ENCODE results near the gene SBF2. TPM values are rescaled to one million over a fixed set of nuclear protein-coding genes. Genes with fewer than 3 reads are reported as not detected.

The SBF2 gene
- total and polyA plus RNA-seq, 2 donors (not counting 3 experiments of a cell fraction or from before 2014, with no cell fraction given): 15.4 to 42.4 TPM

DNA sequence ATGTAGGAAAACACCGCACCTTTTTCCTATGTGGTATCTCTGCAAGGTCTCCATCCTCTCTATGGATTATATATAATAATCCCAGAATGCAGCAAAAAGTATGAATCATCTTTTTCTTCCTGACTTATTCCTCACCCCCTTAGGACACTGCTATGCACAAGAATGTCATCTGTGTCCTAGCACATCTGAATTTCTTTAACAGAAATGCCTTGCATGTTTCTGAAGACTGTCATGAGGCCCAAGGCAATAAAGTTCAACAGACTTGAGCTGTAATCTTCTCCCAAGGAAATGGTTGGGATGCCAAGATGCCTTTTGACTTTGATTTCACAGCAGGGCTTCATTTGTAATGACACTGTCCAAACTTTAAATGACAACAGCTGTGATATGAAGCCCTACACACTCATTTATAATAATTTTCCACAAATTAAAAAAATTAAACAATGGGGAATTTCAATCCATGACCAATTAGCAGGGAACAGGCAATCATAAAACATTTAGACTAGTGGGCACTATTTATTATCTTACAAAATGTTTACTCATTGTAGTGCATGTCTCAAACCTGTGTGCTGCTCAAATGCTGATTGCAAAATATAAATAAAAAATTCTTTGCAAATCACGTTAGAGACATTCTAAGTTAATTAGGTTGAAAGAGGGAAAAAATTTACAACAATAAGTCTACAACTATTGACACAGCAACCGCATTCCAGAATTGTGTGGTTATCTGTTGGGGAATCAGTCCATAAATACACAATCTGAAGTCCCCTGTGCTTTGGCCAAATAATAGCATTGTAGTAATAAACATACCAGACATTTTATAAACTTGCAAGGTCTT, 387.8 kb downstream of the SBF2 start:
- H3K4me2 ChIP-seq (ENCODE audit: insufficient read depth, low read length): peak overlapping the region; percentile 20
- POLR2A ChIA-PET: interaction anchor here (0.9 kb wide), 1 partner anchor 398 kb away, joined by 3 read pairs; the partner anchor contains the start of gene ADM
- FAIRE-seq (peak; percentile 68), DNase-seq (ENCODE audit: low read depth, low spot score) (peak; percentile 71)
- no peaks in the 10 kb centered on the region for H3K36me3 ChIP-seq (ENCODE audit: control insufficient read depth in 2 of 2, extremely low read depth in 1 of 2, insufficient read depth in 2 of 2, low read length in 2 of 2)
- peaks cover 30% of the 10 kb centered on the region for H3K4me1 ChIP-seq (ENCODE audit: control insufficient read depth, extremely low read depth, insufficient read depth, low read length)
- H3K9ac ChIP-seq (replicated peaks; ENCODE audit: extremely low read depth, insufficient read depth, low read length): peak overlapping the region; percentile 48
- H3K27me3 ChIP-seq (ENCODE audit: control insufficient read depth in 2 of 2, insufficient read depth in 2 of 2, low read length in 2 of 2): no peaks in the 10 kb centered on the region
- no peaks in the 10 kb centered on the region for H3K79me2 ChIP-seq (ENCODE audit: control insufficient read depth, insufficient read depth, low read length)
- intact Hi-C loops (cut with micrococcal nuclease): loop anchor here (1.0 to 5.0 kb wide), 4 partner anchors 53 to 401 kb away; partner anchors contain the start of gene ADM
- no peaks in the 10 kb centered on the region for H3K9me3 ChIP-seq (replicated peaks; ENCODE audit: control insufficient read depth, insufficient read depth, low read length)
- H2AFZ ChIP-seq (ENCODE audit: low read depth, low read length): no peak overlapping the region
- CTCF ChIA-PET: interaction anchor here (0.9 to 1.9 kb wide), 7 partner anchors 9 to 500 kb away, joined by 3 to 5 read pairs (median 4); no protein-coding TSS in a partner anchor
- peak overlapping the region; percentile 86 for H3K27ac ChIP-seq (ENCODE audit: insufficient read depth, low read depth, low read length)
- H3K9me1 ChIP-seq (replicated peaks; ENCODE audit: control insufficient read depth, extremely low read depth, insufficient read depth, low read length): no peaks in the 10 kb centered on the region
- no TSS peak for BruUV-seq (replicated peaks)
- H4K20me1 ChIP-seq (replicated peaks; ENCODE audit: control insufficient read depth, extremely low read depth, insufficient read depth, low read length): no peaks in the 10 kb centered on the region
- dilution Hi-C loops (cut with MboI; ENCODE audit: extremely low pct_ligation_motif_present, low sequenced_read_pairs): no loop called here
- H3K4me3 ChIP-seq (replicated peaks in 1 of 3; ENCODE audit: insufficient read depth in 1 of 3, low read depth in 1 of 3, low read length in 3 of 3): no peak overlapping the region
- peak; percentile 71 for TF ChIP-seq FOS (IDR thresholded peaks at IDR 0.05; ENCODE audit: borderline replicate concordance, insufficient read depth, low read length)
- TF ChIP-seq, protein P1, sequence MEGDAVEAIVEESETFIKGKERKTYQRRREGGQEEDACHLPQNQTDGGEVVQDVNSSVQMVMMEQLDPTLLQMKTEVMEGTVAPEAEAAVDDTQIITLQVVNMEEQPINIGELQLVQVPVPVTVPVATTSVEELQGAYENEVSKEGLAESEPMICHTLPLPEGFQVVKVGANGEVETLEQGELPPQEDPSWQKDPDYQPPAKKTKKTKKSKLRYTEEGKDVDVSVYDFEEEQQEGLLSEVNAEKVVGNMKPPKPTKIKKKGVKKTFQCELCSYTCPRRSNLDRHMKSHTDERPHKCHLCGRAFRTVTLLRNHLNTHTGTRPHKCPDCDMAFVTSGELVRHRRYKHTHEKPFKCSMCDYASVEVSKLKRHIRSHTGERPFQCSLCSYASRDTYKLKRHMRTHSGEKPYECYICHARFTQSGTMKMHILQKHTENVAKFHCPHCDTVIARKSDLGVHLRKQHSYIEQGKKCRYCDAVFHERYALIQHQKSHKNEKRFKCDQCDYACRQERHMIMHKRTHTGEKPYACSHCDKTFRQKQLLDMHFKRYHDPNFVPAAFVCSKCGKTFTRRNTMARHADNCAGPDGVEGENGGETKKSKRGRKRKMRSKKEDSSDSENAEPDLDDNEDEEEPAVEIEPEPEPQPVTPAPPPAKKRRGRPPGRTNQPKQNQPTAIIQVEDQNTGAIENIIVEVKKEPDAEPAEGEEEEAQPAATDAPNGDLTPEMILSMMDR (IDR thresholded peaks at IDR 0.05; ENCODE audit: extremely low read depth in 1 of 2, insufficient read depth in 1 of 2, low read depth in 1 of 2, low read length in 2 of 2): no peak
- TF ChIP-seq JUN (IDR thresholded peaks at IDR 0.05; ENCODE audit: borderline replicate concordance, insufficient read depth, insufficient read length, low read depth): peak; percentile 50
- no peak for TF ChIP-seq MAX (IDR thresholded peaks at IDR 0.05; ENCODE audit: insufficient read depth, insufficient read length)
- TF ChIP-seq POLR2AphosphoS5 (IDR thresholded peaks at IDR 0.05; ENCODE audit: insufficient read depth, low read depth, low read length): peak; percentile 66
- peak; percentile 9 for TF ChIP-seq GATA2 (IDR thresholded peaks at IDR 0.05; ENCODE audit: insufficient read depth, insufficient read length, low read depth, low read length)
- TF ChIP-seq MYC (IDR thresholded peaks at IDR 0.05; ENCODE audit: low read depth, low read length): no peak
- no peak for TF ChIP-seq EZH2 (IDR thresholded peaks at IDR 0.05; ENCODE audit: borderline replicate concordance, low read depth, low read length, severe bottlenecking)
- peak; percentile 51 for TF ChIP-seq POLR2A (IDR thresholded peaks at IDR 0.05; ENCODE audit: low read depth, low read length)
